Measurements from ENCODE around the gene NKD1. TPM values are rescaled to one million over a fixed set of nuclear protein-coding genes. Genes with fewer than 3 reads are reported as not detected.

NKD1 gene
- total RNA-seq, 1 donor from 2014 or later: 54.7 TPM

DNA sequence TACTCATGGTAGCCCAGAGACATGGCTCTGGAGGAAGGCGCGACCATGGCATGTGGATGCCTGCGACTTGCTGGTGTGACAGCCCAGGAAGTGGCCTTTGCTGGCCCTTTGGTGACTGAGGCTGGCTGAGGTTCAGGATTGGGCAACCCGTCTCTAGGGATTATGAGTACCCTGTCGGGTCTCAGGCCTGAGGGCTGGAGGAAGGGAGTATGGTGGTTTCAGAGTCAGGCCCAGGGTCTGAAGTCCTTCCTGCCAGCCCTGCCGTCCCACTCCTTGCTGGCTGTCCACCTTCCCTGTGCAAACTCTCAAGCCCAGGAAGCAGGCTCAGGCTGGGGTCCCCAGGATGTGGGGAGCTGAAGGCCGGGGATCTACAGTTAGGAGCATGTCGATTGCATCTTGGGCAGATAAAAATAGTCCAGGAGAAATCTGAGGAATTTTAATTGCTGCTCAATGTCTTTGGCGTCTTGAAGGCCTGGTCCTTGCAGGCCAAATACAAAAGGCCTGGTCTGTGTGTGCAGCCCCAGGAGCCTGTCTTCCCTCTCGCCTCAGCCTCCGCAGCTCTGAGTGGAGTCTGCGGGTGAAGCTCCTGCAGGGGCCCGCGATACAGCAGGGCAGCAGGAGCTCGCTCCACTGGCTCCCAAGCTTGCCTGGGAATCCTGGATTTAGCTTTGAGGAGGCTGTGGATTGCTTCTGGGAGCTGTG, 52.5 kb downstream of the NKD1 start:
- TF ChIP-seq, protein P1, sequence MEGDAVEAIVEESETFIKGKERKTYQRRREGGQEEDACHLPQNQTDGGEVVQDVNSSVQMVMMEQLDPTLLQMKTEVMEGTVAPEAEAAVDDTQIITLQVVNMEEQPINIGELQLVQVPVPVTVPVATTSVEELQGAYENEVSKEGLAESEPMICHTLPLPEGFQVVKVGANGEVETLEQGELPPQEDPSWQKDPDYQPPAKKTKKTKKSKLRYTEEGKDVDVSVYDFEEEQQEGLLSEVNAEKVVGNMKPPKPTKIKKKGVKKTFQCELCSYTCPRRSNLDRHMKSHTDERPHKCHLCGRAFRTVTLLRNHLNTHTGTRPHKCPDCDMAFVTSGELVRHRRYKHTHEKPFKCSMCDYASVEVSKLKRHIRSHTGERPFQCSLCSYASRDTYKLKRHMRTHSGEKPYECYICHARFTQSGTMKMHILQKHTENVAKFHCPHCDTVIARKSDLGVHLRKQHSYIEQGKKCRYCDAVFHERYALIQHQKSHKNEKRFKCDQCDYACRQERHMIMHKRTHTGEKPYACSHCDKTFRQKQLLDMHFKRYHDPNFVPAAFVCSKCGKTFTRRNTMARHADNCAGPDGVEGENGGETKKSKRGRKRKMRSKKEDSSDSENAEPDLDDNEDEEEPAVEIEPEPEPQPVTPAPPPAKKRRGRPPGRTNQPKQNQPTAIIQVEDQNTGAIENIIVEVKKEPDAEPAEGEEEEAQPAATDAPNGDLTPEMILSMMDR (conservative IDR thresholded peaks at IDR 0.05): no peak
- Mint-ChIP-seq H3K4me3 (no peak overlapping the region), H3K4me1 (peaks cover 36% of the 10 kb centered on the region), H3K9me3 (no peaks in the 10 kb centered on the region), H3K36me3 (ENCODE audit: low read depth) (no peaks in the 10 kb centered on the region), H3K27me3 (ENCODE audit: low read depth) (no peaks in the 10 kb centered on the region), H3K27ac (ENCODE audit: unreplicated experiment) (peak overlapping the region; percentile 19)
- DNase-seq (ENCODE audit: low read depth, low spot score): no peak

DNA sequence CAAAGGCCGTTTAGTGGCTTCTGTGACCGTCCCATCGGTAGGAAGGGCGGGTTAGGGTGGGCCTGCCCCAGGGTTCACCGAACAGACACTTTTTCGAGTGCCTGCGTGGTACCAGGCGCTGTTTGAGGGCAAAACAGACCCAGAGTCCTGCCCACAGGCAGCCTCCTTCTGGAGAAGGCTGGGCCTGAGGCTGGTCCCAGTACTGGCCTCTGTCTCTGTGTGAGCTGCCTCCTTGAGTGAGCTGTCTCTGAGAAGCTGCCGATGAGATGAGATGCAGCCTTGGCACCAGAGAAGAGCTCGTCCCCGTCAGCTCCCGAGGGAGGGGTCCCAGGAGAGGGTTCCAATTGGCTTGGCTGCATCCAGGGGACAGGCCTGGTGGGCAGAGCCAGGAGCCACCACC, 53.1 kb downstream of the NKD1 start:
- Mint-ChIP-seq H3K27ac (ENCODE audit: unreplicated experiment) (peak overlapping the region; percentile 35), H3K27me3 (ENCODE audit: low read depth) (no peaks in the 10 kb centered on the region), H3K4me1 (peaks cover 37% of the 10 kb centered on the region), H3K4me3 (no peak overlapping the region), H3K36me3 (ENCODE audit: low read depth) (no peaks in the 10 kb centered on the region), H3K9me3 (no peaks in the 10 kb centered on the region)
- no peak for DNase-seq (ENCODE audit: low read depth, low spot score)
- TF ChIP-seq, protein P1 (conservative IDR thresholded peaks at IDR 0.05): no peak

DNA sequence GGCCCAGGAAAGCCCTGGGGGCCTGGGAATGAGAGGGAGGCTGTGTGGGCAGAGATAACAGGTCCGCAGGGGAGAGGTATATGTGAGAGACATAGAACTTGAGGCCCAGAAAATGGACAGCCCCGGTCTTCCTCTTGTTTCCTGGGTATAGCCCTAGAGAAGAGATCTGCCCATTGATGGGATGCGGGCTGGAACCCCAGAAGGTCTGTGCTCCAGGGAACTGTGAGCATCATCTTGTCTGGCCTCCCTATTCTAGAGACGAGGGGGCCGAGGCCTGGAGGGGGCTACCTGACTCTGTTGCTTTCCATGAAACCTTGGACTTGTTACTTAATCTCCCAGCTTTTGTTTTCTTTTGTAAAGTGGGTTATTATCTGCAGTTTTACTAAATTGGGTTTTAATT, 53.9 kb downstream of the NKD1 start:
- DNase-seq (ENCODE audit: low read depth, low spot score): no peak
- H3K27ac Mint-ChIP-seq (ENCODE audit: unreplicated experiment): no peak overlapping the region
- H3K4me3 Mint-ChIP-seq: no peak overlapping the region
- TF ChIP-seq, protein P1 (conservative IDR thresholded peaks at IDR 0.05): no peak
- H3K27me3 Mint-ChIP-seq (ENCODE audit: low read depth): no peaks in the 10 kb centered on the region
- peaks cover 42% of the 10 kb centered on the region for H3K4me1 Mint-ChIP-seq
- H3K36me3 Mint-ChIP-seq (ENCODE audit: low read depth): no peaks in the 10 kb centered on the region
- H3K9me3 Mint-ChIP-seq: no peaks in the 10 kb centered on the region

DNA sequence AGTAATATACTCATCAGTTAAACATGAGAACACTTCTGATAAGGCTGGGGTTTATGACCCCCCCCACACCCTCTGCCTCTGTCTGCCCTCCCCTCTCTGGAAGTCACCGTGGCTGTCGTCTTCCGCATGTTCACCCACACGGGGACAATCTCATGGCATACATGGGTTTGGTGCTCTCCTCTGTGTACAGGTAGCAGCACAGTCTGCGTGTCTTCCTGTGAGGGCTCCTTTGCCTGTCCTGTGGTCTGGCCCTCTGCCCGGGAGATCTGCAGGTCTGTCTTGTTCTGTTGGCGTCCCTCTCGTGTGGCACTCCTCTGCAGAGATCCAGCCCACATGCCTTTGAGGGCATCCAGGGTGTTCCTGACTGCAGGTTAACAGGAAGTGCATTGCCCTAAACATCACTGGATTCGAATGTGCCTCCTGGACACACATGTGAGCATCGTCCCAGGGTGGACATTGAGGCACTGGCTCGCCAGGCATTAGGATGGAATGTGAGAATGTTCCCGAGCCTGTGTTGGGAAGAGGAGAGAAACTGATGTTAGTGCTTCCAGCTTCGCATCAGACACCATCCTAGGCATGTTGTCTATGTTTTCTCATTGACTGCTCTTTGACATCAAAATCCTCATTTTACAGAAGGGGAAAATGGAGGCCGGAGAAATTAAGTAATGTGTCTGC, 54.5 kb downstream of the NKD1 start:
- Mint-ChIP-seq H3K9me3 (no peaks in the 10 kb centered on the region), H3K27ac (ENCODE audit: unreplicated experiment) (no peak overlapping the region), H3K4me1 (peaks cover 48% of the 10 kb centered on the region), H3K4me3 (no peak overlapping the region), H3K27me3 (ENCODE audit: low read depth) (no peaks in the 10 kb centered on the region), H3K36me3 (ENCODE audit: low read depth) (no peaks in the 10 kb centered on the region)
- TF ChIP-seq, protein P1 (conservative IDR thresholded peaks at IDR 0.05): no peak
- no peak for DNase-seq (ENCODE audit: low read depth, low spot score)

DNA sequence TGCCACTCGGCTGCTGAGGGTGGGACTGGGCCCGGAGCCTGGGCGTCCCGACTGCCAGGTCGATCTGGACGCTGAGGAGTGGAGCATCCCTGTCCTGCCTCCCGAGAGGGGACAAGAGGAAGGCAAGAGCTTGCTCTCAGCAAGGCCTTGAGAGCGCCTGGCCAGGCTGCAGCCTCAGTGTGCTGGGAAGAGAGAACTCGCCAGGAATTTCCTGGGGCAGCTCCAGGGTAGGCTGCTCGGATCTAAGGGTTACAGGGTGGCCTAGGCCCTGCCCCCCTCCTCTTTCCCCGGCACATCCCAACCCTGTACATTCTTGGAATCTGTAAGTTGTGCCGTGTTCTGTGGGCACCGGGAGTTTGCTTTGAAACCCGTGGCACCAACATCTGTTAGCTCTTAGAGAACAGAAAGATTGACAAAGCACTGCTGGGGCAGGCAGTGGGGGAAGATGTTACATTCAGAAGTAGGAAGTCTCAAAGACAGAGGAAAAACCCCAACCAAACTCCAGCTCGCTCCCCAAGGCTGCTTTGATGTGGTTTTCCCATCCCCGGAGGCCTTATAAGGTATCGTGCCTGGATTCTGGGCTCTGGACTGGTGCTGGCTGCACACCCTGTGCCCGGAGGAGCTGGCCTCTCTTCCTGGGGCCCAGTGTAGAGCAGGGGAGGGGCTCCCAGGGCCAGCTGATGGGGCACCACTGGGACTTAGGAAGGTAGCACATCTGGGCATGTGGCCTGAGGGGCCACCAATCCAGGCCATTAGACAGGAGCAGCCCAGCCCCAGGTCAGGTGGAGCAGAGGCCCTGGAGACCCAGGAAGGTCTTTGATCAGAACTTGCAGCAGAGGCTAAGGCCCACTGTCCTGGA, 55.2 kb downstream of the NKD1 start:
- TF ChIP-seq, protein P1 (conservative IDR thresholded peaks at IDR 0.05): no peak
- Mint-ChIP-seq H3K27ac (ENCODE audit: unreplicated experiment) (peak overlapping the region; percentile 50), H3K4me1 (peaks cover 51% of the 10 kb centered on the region), H3K9me3 (no peaks in the 10 kb centered on the region), H3K27me3 (ENCODE audit: low read depth) (no peaks in the 10 kb centered on the region), H3K4me3 (no peak overlapping the region), H3K36me3 (ENCODE audit: low read depth) (no peaks in the 10 kb centered on the region)
- DNase-seq (ENCODE audit: low read depth, low spot score): no peak
